IMR-90 (cell line): ENCODE measurements around the gene SDC1. TPM values are rescaled to one million over a fixed set of nuclear protein-coding genes. Genes with fewer than 3 reads are reported as not detected.

Experiments
- ATAC-seq: fragments of 200-7000 bp; cut with Tn5 transposase; 2 replicates; pipeline ENCODE4 v1.9.1; 2020; ENCODE audit warnings: low read depth, mild to moderate bottlenecking, moderate library complexity
- BruUV-seq: library from RNA; stranded (reverse); fragments of 400-500 nt; replicated peaks from 2 replicates; lab custom pipeline; 2021; lab: Mats Ljungman, UMichigan
- CTCF ChIA-PET: fragments of 300-600 bp; formaldehyde crosslinking; extraction: SDS; loops from one replicate; lab custom pipeline; 2021; ENCODE audit warnings: antibody characterized with exemption; lab: Yijun Ruan, JAX
- POLR2A ChIA-PET: fragments of 300-600 bp; sonication (Branson Sonifier 250); formaldehyde crosslinking; loops from one replicate; lab custom pipeline; 2022; ENCODE audit warnings: antibody characterized with exemption; ENCODE audit not compliant: unreplicated experiment; lab: Charles Lee
- DNase-seq: peaks from one replicate; pipeline ENCODE4 v3.0.0; 2013
- H2AFZ ChIP-seq: replicated peaks from 2 replicates; pipeline ENCODE3; 2013; ENCODE audit warnings: low read length, mild to moderate bottlenecking; ENCODE audit not compliant: poor library complexity
- H2AK5ac ChIP-seq: 2 replicates; pipeline ENCODE4 v1.6.1; 2013; ENCODE audit warnings: low read depth, low read length, inconsistent platforms
- H2AK9ac ChIP-seq: replicated peaks from 2 replicates; pipeline ENCODE3; 2013; ENCODE audit warnings: mild to moderate bottlenecking, low read depth, low read length, moderate library complexity; ENCODE audit not compliant: poor library complexity
- H2BK120ac ChIP-seq: 2 replicates; pipeline ENCODE4 v1.6.1; 2013; ENCODE audit warnings: low read depth, low read length, inconsistent platforms
- H2BK15ac ChIP-seq: 3 replicates; pipeline ENCODE4 v1.6.1; 2013; ENCODE audit warnings: low read depth, low read length, inconsistent platforms
- H2BK20ac ChIP-seq: 2 replicates; pipeline ENCODE4 v1.6.1; 2013; ENCODE audit warnings: low read depth, mild to moderate bottlenecking, inconsistent platforms, low read length, moderate library complexity
- H2BK5ac ChIP-seq: 2 replicates; pipeline ENCODE4 v1.6.1; 2013; ENCODE audit warnings: mild to moderate bottlenecking, low read depth, low read length, inconsistent platforms; ENCODE audit not compliant: poor library complexity, severe bottlenecking
- H3K14ac ChIP-seq: replicated peaks from 2 replicates; pipeline ENCODE4 v1.6.1; 2013; ENCODE audit warnings: low read depth, low read length, inconsistent platforms
- H3K18ac ChIP-seq: 2 replicates; pipeline ENCODE4 v1.6.1; 2013; ENCODE audit warnings: low read depth, low read length, control low read depth
- H3K23ac ChIP-seq: 2 replicates; pipeline ENCODE4 v1.6.1; 2013; ENCODE audit warnings: low read depth, low read length, inconsistent platforms
- H3K27ac ChIP-seq: 2 replicates; pipeline ENCODE4 v1.5.1; 2013; ENCODE audit warnings: mild to moderate bottlenecking, control low read depth, low read length; ENCODE audit not compliant: insufficient read depth
- H3K27me3 ChIP-seq: 2 replicates; pipeline ENCODE4 v1.6.1; 2013; ENCODE audit warnings: low read length; ENCODE audit not compliant: control insufficient read depth, insufficient read depth
- H3K36me3 ChIP-seq: 2 replicates; pipeline ENCODE4 v1.6.1; 2013; ENCODE audit warnings: low read length, mixed read lengths; ENCODE audit not compliant: control insufficient read depth, insufficient read depth
- H3K4ac ChIP-seq: 2 replicates; pipeline ENCODE4 v1.6.1; 2013; ENCODE audit warnings: low read depth, low read length, inconsistent platforms
- H3K4me1 ChIP-seq: 2 replicates; pipeline ENCODE4 v1.6.1; 2013; ENCODE audit warnings: low read length, mixed read lengths; ENCODE audit not compliant: control insufficient read depth, insufficient read depth
- H3K4me2 ChIP-seq: 2 replicates; pipeline ENCODE4 v1.6.1; 2013; ENCODE audit warnings: low read depth, mild to moderate bottlenecking, control low read depth, low read length, moderate library complexity
- H3K4me3 ChIP-seq: 2 replicates; pipeline ENCODE4 v1.5.1; 2013; ENCODE audit warnings: low read depth, mild to moderate bottlenecking, control low read depth, low read length, moderate library complexity; ENCODE audit not compliant: insufficient read depth
- H3K56ac ChIP-seq: 2 replicates; pipeline ENCODE4 v1.6.1; 2013; ENCODE audit warnings: low read length, inconsistent platforms; ENCODE audit not compliant: insufficient read depth; ENCODE audit errors: extremely low read depth
- H3K79me1 ChIP-seq, 2 experiments: 2 replicates each; pipeline ENCODE4 v1.6.1; 2013; ENCODE audit warnings: low read length in 2 of 2, inconsistent platforms in 1 of 2, low read depth in 1 of 2
- H3K9ac ChIP-seq: 2 replicates; pipeline ENCODE4 v1.6.1; 2013; ENCODE audit warnings: low read depth, low read length, control low read depth
- H3K9me1 ChIP-seq: 2 replicates; pipeline ENCODE4 v1.6.1; 2013; ENCODE audit warnings: low read length, inconsistent platforms; ENCODE audit not compliant: insufficient read depth
- H3K9me3 ChIP-seq: 2 replicates; pipeline ENCODE4 v1.6.1; 2013; ENCODE audit warnings: low read length; ENCODE audit not compliant: control insufficient read depth, insufficient read depth
- H4K20me1 ChIP-seq: 2 replicates; pipeline ENCODE4 v1.6.1; 2013; ENCODE audit warnings: low read length, inconsistent platforms; ENCODE audit not compliant: insufficient read depth
- H4K5ac ChIP-seq: 2 replicates; pipeline ENCODE4 v1.6.1; 2013; ENCODE audit warnings: mild to moderate bottlenecking, low read depth, low read length, control low read depth
- H4K8ac ChIP-seq, 2 experiments: 2 replicates each; pipeline ENCODE4 v1.6.1; 2013; ENCODE audit warnings: low read depth in 2 of 2, low read length in 2 of 2, control low read depth in 1 of 2, inconsistent platforms in 1 of 2
- H4K91ac ChIP-seq: 2 replicates; pipeline ENCODE4 v1.6.1; 2013; ENCODE audit warnings: low read depth, low read length, inconsistent platforms; ENCODE audit not compliant: insufficient read depth
- BHLHE40 ChIP-seq: fragments of 150-350 bp; IDR thresholded peaks from 2 replicates; pipeline ENCODE4 v1.6.1; 2016; ENCODE audit warnings: mild to moderate bottlenecking, low read depth, low read length
- FOS ChIP-seq: fragments of 150-350 bp; IDR thresholded peaks from 2 replicates; pipeline ENCODE4 v1.6.1; 2016; ENCODE audit warnings: low read depth, low read length
- MAZ ChIP-seq: IDR thresholded peaks from 2 replicates; pipeline ENCODE4 v1.6.1; 2012; ENCODE audit warnings: low read depth, mild to moderate bottlenecking, low read length, improper control_type of control experiment, moderate library complexity, borderline replicate concordance
- MXI1 ChIP-seq: IDR thresholded peaks from 2 replicates; pipeline ENCODE4 v1.6.1; 2012; ENCODE audit warnings: low read depth, mild to moderate bottlenecking, low read length, moderate library complexity, borderline replicate concordance
- NFE2L2 ChIP-seq: fragments of 150-350 bp; IDR thresholded peaks from 2 replicates; pipeline ENCODE4 v1.6.1; 2016; ENCODE audit warnings: low read depth, mild to moderate bottlenecking, low read length
- WGBS, 2 experiments: methylation state at CpG; one replicate each; pipeline versions ENCODE4 v1.1.5 to v1.1.7; 2013; ENCODE audit warnings: missing lambda C conversion rate in 2 of 2; ENCODE audit not compliant: insufficient read length in 1 of 2; ENCODE audit errors: extremely low coverage in 2 of 2; 5-methylcytosine and 5-hydroxymethylcytosine counted together
- dilution Hi-C: fragments of 300-500 bp; cut with HindIII; formaldehyde crosslinking; loops from one replicate; pipeline ENCODE4 v1.14.3; 2018; ENCODE audit warnings: low sequenced_read_pairs; ENCODE audit not compliant: unreplicated experiment
- in situ Hi-C: fragments of 300-500 bp; cut with MboI; formaldehyde crosslinking; loops from 3 replicates; pipeline ENCODE4 v1.14.3; 2019; ENCODE audit warnings: low sequenced_read_pairs, inconsistent platforms, mixed read lengths
- intact Hi-C: fragments of 100-400 bp; cut with micrococcal nuclease; formaldehyde crosslinking; loops from 2 replicates; pipeline ENCODE4 v1.10.0; 2022
- polyA plus RNA-seq, 3 experiments: library from polyadenylated mRNA; depleted of rRNA; stranded (reverse); fragments of >200 nt; gene quantifications; 2 replicates each; pipeline ENCODE4 v1.2.3, GENCODE V29; 2012; ENCODE audit warnings: low replicate concordance in 1 of 3
- total RNA-seq: library from RNA; depleted of rRNA; stranded (reverse); fragments of >200 nt; gene quantifications from 2 replicates; pipeline ENCODE4 v1.2.3, GENCODE V29; 2012
- TF ChIP-seq, protein P1 (sequence below): fragments of 150-350 bp; IDR thresholded peaks from 2 replicates; pipeline ENCODE4 v1.6.1; 2017; ENCODE audit warnings: mild to moderate bottlenecking, antibody characterized with exemption, low read length, low read depth
- TF ChIP-seq, protein P2 (sequence below): fragments of 150-350 bp; IDR thresholded peaks from 2 replicates; pipeline ENCODE4 v1.6.1; 2016; ENCODE audit warnings: low read depth, mild to moderate bottlenecking, low read length, moderate library complexity, borderline replicate concordance
- TF ChIP-seq, protein P3 (sequence below): conservative IDR thresholded peaks from 2 replicates; pipeline ENCODE4 v1.5.1; 2012; ENCODE audit warnings: mild to moderate bottlenecking, low read depth, low read length, improper control_type of control experiment

SDC1 gene
- total and polyA plus RNA-seq, 2 of the 4 experiments (the other 2 are of a cell fraction): 22.0 to 28.3 TPM

DNA sequence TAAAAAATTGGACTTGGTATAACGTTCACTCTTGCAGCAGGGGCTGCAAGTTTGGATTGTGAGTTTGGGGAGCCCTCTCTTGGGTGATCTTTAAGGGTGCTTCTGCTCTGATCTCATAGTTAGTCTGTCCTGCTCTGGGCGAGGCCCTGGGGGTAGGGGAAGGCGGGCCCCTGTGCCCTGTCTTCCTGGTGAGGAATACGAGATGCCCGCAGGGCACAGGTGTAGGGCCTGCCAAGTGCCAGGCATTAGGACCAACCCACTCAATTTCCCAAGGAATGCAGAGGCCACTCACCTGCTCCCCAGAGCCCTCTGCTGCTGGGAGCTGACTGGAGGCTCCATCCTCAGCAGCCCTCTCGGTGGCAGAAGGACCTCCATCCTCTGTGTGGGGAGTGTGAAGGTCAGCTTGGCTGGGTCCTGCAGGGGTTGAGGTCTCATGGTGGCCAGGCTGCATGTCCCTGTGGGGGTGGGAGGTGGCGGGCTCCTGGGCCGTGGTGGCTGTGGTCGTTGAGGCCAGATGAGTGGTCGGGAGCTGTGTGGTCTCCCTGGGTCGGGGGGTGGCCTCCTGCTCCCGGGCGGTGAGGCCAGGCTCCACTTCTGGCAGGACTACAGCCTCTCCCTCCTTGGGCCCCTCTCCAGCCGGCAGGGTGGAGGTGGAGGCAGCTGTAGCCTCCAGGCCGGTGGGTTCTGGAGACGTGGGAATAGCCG lies 21.3 kb downstream of the SDC1 start:
- no peak overlapping the region for H3K23ac ChIP-seq
- 100% methylated on average over 1 of the region's 17 CpGs; no CpG with 5 or more reads in 1 of the 2 experiments for WGBS, 2 experiments
- H3K14ac ChIP-seq: no peak overlapping the region
- no peak overlapping the region for H3K56ac ChIP-seq
- H2BK5ac ChIP-seq: no peak overlapping the region
- intact Hi-C loops: no loop called here
- no peak overlapping the region for H3K4me2 ChIP-seq
- H4K91ac ChIP-seq: no peak overlapping the region
- no peak for TF ChIP-seq MXI1
- no peak for TF ChIP-seq FOS
- TF ChIP-seq, protein P1, sequence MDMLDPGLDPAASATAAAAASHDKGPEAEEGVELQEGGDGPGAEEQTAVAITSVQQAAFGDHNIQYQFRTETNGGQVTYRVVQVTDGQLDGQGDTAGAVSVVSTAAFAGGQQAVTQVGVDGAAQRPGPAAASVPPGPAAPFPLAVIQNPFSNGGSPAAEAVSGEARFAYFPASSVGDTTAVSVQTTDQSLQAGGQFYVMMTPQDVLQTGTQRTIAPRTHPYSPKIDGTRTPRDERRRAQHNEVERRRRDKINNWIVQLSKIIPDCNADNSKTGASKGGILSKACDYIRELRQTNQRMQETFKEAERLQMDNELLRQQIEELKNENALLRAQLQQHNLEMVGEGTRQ: no peak
- TF ChIP-seq, protein P2, sequence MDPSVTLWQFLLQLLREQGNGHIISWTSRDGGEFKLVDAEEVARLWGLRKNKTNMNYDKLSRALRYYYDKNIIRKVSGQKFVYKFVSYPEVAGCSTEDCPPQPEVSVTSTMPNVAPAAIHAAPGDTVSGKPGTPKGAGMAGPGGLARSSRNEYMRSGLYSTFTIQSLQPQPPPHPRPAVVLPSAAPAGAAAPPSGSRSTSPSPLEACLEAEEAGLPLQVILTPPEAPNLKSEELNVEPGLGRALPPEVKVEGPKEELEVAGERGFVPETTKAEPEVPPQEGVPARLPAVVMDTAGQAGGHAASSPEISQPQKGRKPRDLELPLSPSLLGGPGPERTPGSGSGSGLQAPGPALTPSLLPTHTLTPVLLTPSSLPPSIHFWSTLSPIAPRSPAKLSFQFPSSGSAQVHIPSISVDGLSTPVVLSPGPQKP: no peak
- no peak for TF ChIP-seq MAZ
- TF ChIP-seq, protein P3, sequence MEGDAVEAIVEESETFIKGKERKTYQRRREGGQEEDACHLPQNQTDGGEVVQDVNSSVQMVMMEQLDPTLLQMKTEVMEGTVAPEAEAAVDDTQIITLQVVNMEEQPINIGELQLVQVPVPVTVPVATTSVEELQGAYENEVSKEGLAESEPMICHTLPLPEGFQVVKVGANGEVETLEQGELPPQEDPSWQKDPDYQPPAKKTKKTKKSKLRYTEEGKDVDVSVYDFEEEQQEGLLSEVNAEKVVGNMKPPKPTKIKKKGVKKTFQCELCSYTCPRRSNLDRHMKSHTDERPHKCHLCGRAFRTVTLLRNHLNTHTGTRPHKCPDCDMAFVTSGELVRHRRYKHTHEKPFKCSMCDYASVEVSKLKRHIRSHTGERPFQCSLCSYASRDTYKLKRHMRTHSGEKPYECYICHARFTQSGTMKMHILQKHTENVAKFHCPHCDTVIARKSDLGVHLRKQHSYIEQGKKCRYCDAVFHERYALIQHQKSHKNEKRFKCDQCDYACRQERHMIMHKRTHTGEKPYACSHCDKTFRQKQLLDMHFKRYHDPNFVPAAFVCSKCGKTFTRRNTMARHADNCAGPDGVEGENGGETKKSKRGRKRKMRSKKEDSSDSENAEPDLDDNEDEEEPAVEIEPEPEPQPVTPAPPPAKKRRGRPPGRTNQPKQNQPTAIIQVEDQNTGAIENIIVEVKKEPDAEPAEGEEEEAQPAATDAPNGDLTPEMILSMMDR: no peak
- TF ChIP-seq BHLHE40: no peak
- no peak for TF ChIP-seq NFE2L2
- ChIA-PET CTCF (no interaction called here), POLR2A (interaction anchor here (0.6 kb wide), 1 partner anchor 219 kb away, joined by 3 read pairs; no protein-coding TSS in a partner anchor)
- no peak overlapping the region for H4K8ac ChIP-seq
- H4K20me1 ChIP-seq: no peaks in the 10 kb centered on the region; the same call in 1 of the 2 replicates
- no peak overlapping the region for H3K18ac ChIP-seq
- no peak overlapping the region for H4K5ac ChIP-seq
- H2BK20ac ChIP-seq: no peak overlapping the region
- H3K9ac ChIP-seq: no peak overlapping the region
- H3K4ac ChIP-seq: no peak overlapping the region
- peak overlapping the region; percentile 37 for H2AK9ac ChIP-seq
- no peak overlapping the region for H2BK120ac ChIP-seq
- H2AFZ ChIP-seq: no peak overlapping the region
- H3K27me3 ChIP-seq: no peaks in the 10 kb centered on the region
- dilution Hi-C loops: no loop called here
- no peak overlapping the region for H2AK5ac ChIP-seq
- H3K4me1 ChIP-seq: peaks cover 6% of the 10 kb centered on the region
- in situ Hi-C loops: no loop called here
- H3K36me3 ChIP-seq: peaks cover 4% of the 10 kb centered on the region
- H3K79me1 ChIP-seq: no peaks in the 10 kb centered on the region
- H3K4me3 ChIP-seq: no peak overlapping the region
- no peak for ATAC-seq
- no TSS peak for BruUV-seq
- no peak for DNase-seq
- no peaks in the 10 kb centered on the region for H3K9me3 ChIP-seq
- 0 out of 2 replicates have a peak, but pooled peaks cover 3% of the 10 kb centered on the region for H3K9me1 ChIP-seq
- H2BK15ac ChIP-seq: no peak overlapping the region
- no peak overlapping the region for H3K27ac ChIP-seq
